ENCODE data around the gene SERGEF. TPM values are rescaled to one million over a fixed set of nuclear protein-coding genes. Genes with fewer than 3 reads are reported as not detected.

The SERGEF gene
- total RNA-seq, 1 experiment from 2014 or later, result 47.0 TPM

DNA sequence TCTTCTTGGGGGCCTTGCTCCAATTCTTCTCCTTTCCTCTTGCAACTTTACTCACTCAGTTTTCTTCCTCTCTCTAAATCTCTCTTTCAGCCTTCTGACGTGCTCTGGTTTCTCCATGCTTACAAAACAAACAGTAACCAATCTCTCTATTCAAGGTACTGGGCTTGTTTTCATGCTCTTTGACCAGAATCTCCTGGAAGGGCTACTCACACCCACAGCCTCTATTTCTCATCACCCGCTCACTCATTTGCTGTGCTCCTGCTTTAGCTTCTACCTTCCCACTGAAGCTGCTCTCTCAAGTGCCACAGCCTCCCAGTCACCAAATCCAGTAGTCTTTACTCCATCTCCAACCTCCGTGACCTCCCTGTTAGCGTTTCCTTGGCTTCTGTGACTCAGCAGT lies 60.4 kb downstream of the SERGEF start:
- H3K4me2 ChIP-seq (ENCODE audit: low read depth, low read length, poor library complexity, severe bottlenecking), result no peak overlapping the region
- H3K36me3 ChIP-seq (ENCODE audit: insufficient read depth, low read length), result peaks cover 37% of the 10 kb centered on the region; the same call in 1 of the 2 replicates
- no peaks in the 10 kb centered on the region for H4K20me1 ChIP-seq (ENCODE audit: insufficient read depth, low read depth, low read length)
- peaks cover 12% of the 10 kb centered on the region; the same call in 1 of the 2 replicates for H3K79me2 ChIP-seq (ENCODE audit: low read length)
- no peak overlapping the region for H3K27ac ChIP-seq (ENCODE audit: low read length)
- no peaks in the 10 kb centered on the region for H3K4me1 ChIP-seq (ENCODE audit: low read length)
- H3K9me2 ChIP-seq (replicated peaks; ENCODE audit: insufficient read depth, low read length), result no peaks in the 10 kb centered on the region
- H3K9me3 ChIP-seq (ENCODE audit: low read length), result no peaks in the 10 kb centered on the region
- H3K4me3 ChIP-seq (ENCODE audit: low read length), result no peak overlapping the region
- no peak overlapping the region for H2AFZ ChIP-seq (ENCODE audit: low read length)
- H3K9ac ChIP-seq (ENCODE audit: low read length), result no peak overlapping the region
- H3K27me3 ChIP-seq (ENCODE audit: low read length), result no peaks in the 10 kb centered on the region
- DNase-seq, result no peak

DNA sequence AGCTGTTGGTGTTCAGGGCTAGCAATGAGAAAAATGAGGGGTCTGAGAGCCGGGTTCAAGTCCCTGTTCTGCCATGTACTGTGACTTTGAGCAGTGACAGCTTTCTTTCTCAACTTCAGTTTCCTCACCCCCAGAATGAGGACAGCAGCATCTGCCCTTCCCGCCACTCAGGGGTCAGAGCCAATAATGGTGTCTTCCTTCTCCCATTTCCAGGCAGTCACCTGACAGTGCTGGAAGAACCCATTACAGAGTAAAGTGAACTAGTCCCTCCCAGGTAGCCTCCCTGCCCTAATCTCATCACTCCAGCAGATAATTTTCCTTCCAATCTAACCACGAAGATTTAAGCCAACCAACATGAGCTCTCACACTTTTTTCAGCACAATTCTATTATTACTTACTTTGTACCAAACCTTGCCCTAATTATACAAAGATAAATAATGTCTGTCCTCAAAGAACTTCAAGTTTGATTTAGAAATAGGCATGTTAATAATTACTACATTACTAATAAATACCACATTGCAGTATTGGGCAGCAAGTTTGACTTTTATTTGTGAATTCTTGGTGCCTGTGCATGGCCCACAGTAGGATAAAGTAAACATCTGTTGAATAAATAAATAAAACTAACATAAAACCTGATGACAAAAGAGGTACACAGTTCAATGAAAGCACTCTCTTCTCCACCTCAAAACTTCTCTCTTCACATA lies 61.0 kb downstream of the SERGEF start:
- Histone ChIP-seq H3K36me3 (ENCODE audit: insufficient read depth, low read length) (peaks cover 37% of the 10 kb centered on the region), H3K79me2 (ENCODE audit: low read length) (peaks cover 12% of the 10 kb centered on the region; the same call in 1 of the 2 replicates), H3K9ac (ENCODE audit: low read length) (no peak overlapping the region), H3K27ac (ENCODE audit: low read length) (no peak overlapping the region), H3K9me2 (replicated peaks; ENCODE audit: insufficient read depth, low read length) (no peaks in the 10 kb centered on the region), H3K4me2 (ENCODE audit: low read depth, low read length, poor library complexity, severe bottlenecking) (no peak overlapping the region), H2AFZ (ENCODE audit: low read length) (no peak overlapping the region), H3K27me3 (ENCODE audit: low read length) (no peaks in the 10 kb centered on the region), H3K4me1 (ENCODE audit: low read length) (peaks cover 5% of the 10 kb centered on the region), H4K20me1 (ENCODE audit: insufficient read depth, low read depth, low read length) (no peaks in the 10 kb centered on the region), H3K9me3 (ENCODE audit: low read length) (no peaks in the 10 kb centered on the region), H3K4me3 (ENCODE audit: low read length) (no peak overlapping the region)
- DNase-seq, result no peak

GRCh38 chr11:17950644-17951043 lies 62.2 kb downstream of the SERGEF start:
- H3K79me2 ChIP-seq (ENCODE audit: low read length), result peaks cover 12% of the 10 kb centered on the region; the same call in 1 of the 2 replicates
- H2AFZ ChIP-seq (ENCODE audit: low read length), result no peak overlapping the region
- no peaks in the 10 kb centered on the region for H3K9me3 ChIP-seq (ENCODE audit: low read length)
- H3K27ac ChIP-seq (ENCODE audit: low read length), result no peak overlapping the region
- H3K4me1 ChIP-seq (ENCODE audit: low read length), result peaks cover 9% of the 10 kb centered on the region
- DNase-seq, result no peak
- H4K20me1 ChIP-seq (ENCODE audit: insufficient read depth, low read depth, low read length), result no peaks in the 10 kb centered on the region
- H3K4me2 ChIP-seq (ENCODE audit: low read depth, low read length, poor library complexity, severe bottlenecking), result no peak overlapping the region
- no peaks in the 10 kb centered on the region for H3K9me2 ChIP-seq (replicated peaks; ENCODE audit: insufficient read depth, low read length)
- no peak overlapping the region for H3K4me3 ChIP-seq (ENCODE audit: low read length)
- H3K36me3 ChIP-seq (ENCODE audit: insufficient read depth, low read length), result peaks cover 28% of the 10 kb centered on the region
- no peak overlapping the region for H3K9ac ChIP-seq (ENCODE audit: low read length)
- H3K27me3 ChIP-seq (ENCODE audit: low read length), result no peaks in the 10 kb centered on the region

DNA sequence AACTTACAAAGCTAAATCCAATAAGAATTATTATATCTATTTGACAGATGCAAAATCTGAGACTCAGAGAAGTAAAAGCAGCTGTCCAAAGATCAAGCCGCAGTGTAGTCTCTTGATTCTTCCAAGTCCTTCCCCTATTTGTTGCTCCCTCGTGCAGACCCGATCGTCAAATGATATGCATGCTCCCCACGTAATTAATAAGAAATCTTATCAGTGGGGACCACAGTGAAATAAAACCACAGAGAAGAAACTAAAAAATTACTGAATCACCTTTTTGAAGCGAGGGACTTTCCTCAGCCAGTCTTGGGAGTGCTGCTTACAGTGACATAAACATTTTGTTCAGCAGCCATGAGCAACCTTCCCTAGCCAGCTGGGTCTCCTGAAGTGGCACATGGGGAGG lies 64.6 kb downstream of the SERGEF start:
- Histone ChIP-seq H3K9me3 (ENCODE audit: low read length) (no peaks in the 10 kb centered on the region), H3K27ac (ENCODE audit: low read length) (no peak overlapping the region), H3K36me3 (ENCODE audit: insufficient read depth, low read length) (peaks cover 31% of the 10 kb centered on the region; the same call in 1 of the 2 replicates), H3K4me2 (ENCODE audit: low read depth, low read length, poor library complexity, severe bottlenecking) (no peak overlapping the region), H3K4me1 (ENCODE audit: low read length) (peaks cover 9% of the 10 kb centered on the region), H3K79me2 (ENCODE audit: low read length) (peaks cover 12% of the 10 kb centered on the region; the same call in 1 of the 2 replicates), H3K27me3 (ENCODE audit: low read length) (no peaks in the 10 kb centered on the region), H3K4me3 (ENCODE audit: low read length) (no peak overlapping the region), H4K20me1 (ENCODE audit: insufficient read depth, low read depth, low read length) (no peaks in the 10 kb centered on the region), H2AFZ (ENCODE audit: low read length) (no peak overlapping the region), H3K9me2 (replicated peaks; ENCODE audit: insufficient read depth, low read length) (no peaks in the 10 kb centered on the region), H3K9ac (ENCODE audit: low read length) (no peak overlapping the region)
- no peak for DNase-seq

- no peaks in the 10 kb centered on the region for H3K9me2 ChIP-seq (replicated peaks; ENCODE audit: insufficient read depth, low read length)
- peaks cover 11% of the 10 kb centered on the region for H3K79me2 ChIP-seq (ENCODE audit: low read length)
- H3K36me3 ChIP-seq (ENCODE audit: insufficient read depth, low read length), result peaks cover 17% of the 10 kb centered on the region
- peaks cover 4% of the 10 kb centered on the region for H3K4me1 ChIP-seq (ENCODE audit: low read length)
- H4K20me1 ChIP-seq (ENCODE audit: insufficient read depth, low read depth, low read length), result no peaks in the 10 kb centered on the region
- H2AFZ ChIP-seq (ENCODE audit: low read length), result no peak overlapping the region
- H3K4me2 ChIP-seq (ENCODE audit: low read depth, low read length, poor library complexity, severe bottlenecking), result no peak overlapping the region
- H3K4me3 ChIP-seq (ENCODE audit: low read length), result no peak overlapping the region
- H3K9ac ChIP-seq (ENCODE audit: low read length), result no peak overlapping the region
- H3K27me3 ChIP-seq (ENCODE audit: low read length), result no peaks in the 10 kb centered on the region
- no peaks in the 10 kb centered on the region for H3K9me3 ChIP-seq (ENCODE audit: low read length)
- H3K27ac ChIP-seq (ENCODE audit: low read length), result no peak overlapping the region
- no peak for DNase-seq
Observed at GRCh38 chr11:17939542-17939941, 73.3 kb downstream of the SERGEF start.

DNA sequence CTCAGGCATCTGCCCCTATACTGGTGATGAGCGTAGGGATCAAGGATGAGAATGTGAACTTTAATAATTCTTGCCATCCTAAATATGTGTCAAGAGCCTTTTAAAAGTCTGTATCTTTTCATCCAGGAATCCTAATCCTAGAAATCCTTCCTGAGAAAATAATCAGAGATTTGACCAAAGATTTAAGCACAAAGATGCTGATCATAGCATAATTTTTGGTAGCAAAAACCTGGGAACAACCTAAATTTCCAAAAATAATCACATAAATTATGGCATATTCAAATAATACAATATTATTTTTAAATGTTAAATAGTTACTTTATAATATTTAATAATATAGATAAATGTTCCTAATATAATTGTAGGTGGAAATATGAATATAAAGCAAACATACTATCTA lies 76.1 kb downstream of the SERGEF start:
- no peaks in the 10 kb centered on the region for H3K27me3 ChIP-seq (ENCODE audit: low read length)

GRCh38 chr11:17934194-17934593 lies 78.7 kb downstream of the SERGEF start:
- no peak for DNase-seq
- no peak overlapping the region for H2AFZ ChIP-seq (ENCODE audit: low read length)
- H3K4me1 ChIP-seq (ENCODE audit: low read length), result peaks cover 4% of the 10 kb centered on the region
- no peak overlapping the region for H3K27ac ChIP-seq (ENCODE audit: low read length)
- H3K4me2 ChIP-seq (ENCODE audit: low read depth, low read length, poor library complexity, severe bottlenecking), result no peak overlapping the region
- peaks cover 6% of the 10 kb centered on the region; the same call in 1 of the 2 replicates for H3K9me3 ChIP-seq (ENCODE audit: low read length)
- no peak overlapping the region for H3K9ac ChIP-seq (ENCODE audit: low read length)
- H3K79me2 ChIP-seq (ENCODE audit: low read length), result peaks cover 34% of the 10 kb centered on the region
- H3K27me3 ChIP-seq (ENCODE audit: low read length), result no peaks in the 10 kb centered on the region
- peaks cover 18% of the 10 kb centered on the region; the same call in 1 of the 2 replicates for H3K36me3 ChIP-seq (ENCODE audit: insufficient read depth, low read length)
- no peaks in the 10 kb centered on the region for H3K9me2 ChIP-seq (replicated peaks; ENCODE audit: insufficient read depth, low read length)
- no peak overlapping the region for H3K4me3 ChIP-seq (ENCODE audit: low read length)
- no peaks in the 10 kb centered on the region for H4K20me1 ChIP-seq (ENCODE audit: insufficient read depth, low read depth, low read length)

More for the DNA sequence above, 76.1 kb downstream of the SERGEF start:
- peaks cover 19% of the 10 kb centered on the region; the same call in 1 of the 2 replicates for H3K36me3 ChIP-seq (ENCODE audit: insufficient read depth, low read length)
- H3K79me2 ChIP-seq (ENCODE audit: low read length), result peaks cover 29% of the 10 kb centered on the region
- H4K20me1 ChIP-seq (ENCODE audit: insufficient read depth, low read depth, low read length), result no peaks in the 10 kb centered on the region
- H2AFZ ChIP-seq (ENCODE audit: low read length), result no peak overlapping the region
- no peak overlapping the region for H3K4me3 ChIP-seq (ENCODE audit: low read length)
- no peaks in the 10 kb centered on the region for H3K9me2 ChIP-seq (replicated peaks; ENCODE audit: insufficient read depth, low read length)
- peaks cover 4% of the 10 kb centered on the region for H3K4me1 ChIP-seq (ENCODE audit: low read length)
- no peak overlapping the region for H3K4me2 ChIP-seq (ENCODE audit: low read depth, low read length, poor library complexity, severe bottlenecking)
- no peak for DNase-seq
- no peak overlapping the region for H3K9ac ChIP-seq (ENCODE audit: low read length)
- peaks cover 6% of the 10 kb centered on the region; the same call in 1 of the 2 replicates for H3K9me3 ChIP-seq (ENCODE audit: low read length)
- no peak overlapping the region for H3K27ac ChIP-seq (ENCODE audit: low read length)

GRCh38 chr11:17933708-17934107 lies 79.1 kb downstream of the SERGEF start:
- Histone ChIP-seq H2AFZ (ENCODE audit: low read length) (no peak overlapping the region), H4K20me1 (ENCODE audit: insufficient read depth, low read depth, low read length) (no peaks in the 10 kb centered on the region), H3K4me1 (ENCODE audit: low read length) (peaks cover 4% of the 10 kb centered on the region), H3K79me2 (ENCODE audit: low read length) (peaks cover 34% of the 10 kb centered on the region), H3K27ac (ENCODE audit: low read length) (no peak overlapping the region), H3K4me2 (ENCODE audit: low read depth, low read length, poor library complexity, severe bottlenecking) (no peak overlapping the region), H3K4me3 (ENCODE audit: low read length) (no peak overlapping the region), H3K9me2 (replicated peaks; ENCODE audit: insufficient read depth, low read length) (no peaks in the 10 kb centered on the region), H3K27me3 (ENCODE audit: low read length) (no peaks in the 10 kb centered on the region), H3K9me3 (ENCODE audit: low read length) (peaks cover 6% of the 10 kb centered on the region; the same call in 1 of the 2 replicates), H3K36me3 (ENCODE audit: insufficient read depth, low read length) (peaks cover 18% of the 10 kb centered on the region; the same call in 1 of the 2 replicates), H3K9ac (ENCODE audit: low read length) (no peak overlapping the region)
- no peak for DNase-seq

All from Karpas-422 (cell line).